GM10266 (cell line): ENCODE results near the gene METTL8.

ENCODE experiments used
- DNase-seq: peaks from one replicate; pipeline ENCODE4 v3.0.0; 2012; ENCODE audit errors: extremely low spot score
- TF ChIP-seq, protein P1 (sequence below): IDR thresholded peaks from 2 replicates; pipeline ENCODE4 v1.5.1; 2012; ENCODE audit warnings: mild to moderate bottlenecking, low read depth; ENCODE audit not compliant: control insufficient read depth, insufficient read depth; ENCODE audit errors: missing control alignments

Gene METTL8

DNA sequence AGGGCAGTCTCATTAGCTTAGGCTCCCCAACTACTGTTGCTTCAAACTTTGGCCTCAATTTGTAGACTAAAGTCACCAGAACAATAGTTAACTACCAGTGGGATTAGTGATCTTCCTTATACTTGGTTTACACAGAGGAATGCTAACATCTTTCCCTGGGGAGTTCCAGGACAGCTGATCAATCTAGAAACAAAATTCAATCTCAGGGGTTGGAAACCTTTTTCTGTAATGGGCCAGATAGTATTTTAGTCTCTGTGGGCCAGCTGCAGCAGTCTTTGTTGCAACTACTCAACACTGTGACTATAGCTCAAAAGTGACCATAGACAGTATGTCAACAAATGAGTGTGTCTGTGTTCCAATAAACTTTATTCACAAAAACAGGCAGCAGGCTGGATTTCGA, 85.7 kb downstream of the METTL8 start:
- DNase-seq: no peak
- TF ChIP-seq, protein P1, sequence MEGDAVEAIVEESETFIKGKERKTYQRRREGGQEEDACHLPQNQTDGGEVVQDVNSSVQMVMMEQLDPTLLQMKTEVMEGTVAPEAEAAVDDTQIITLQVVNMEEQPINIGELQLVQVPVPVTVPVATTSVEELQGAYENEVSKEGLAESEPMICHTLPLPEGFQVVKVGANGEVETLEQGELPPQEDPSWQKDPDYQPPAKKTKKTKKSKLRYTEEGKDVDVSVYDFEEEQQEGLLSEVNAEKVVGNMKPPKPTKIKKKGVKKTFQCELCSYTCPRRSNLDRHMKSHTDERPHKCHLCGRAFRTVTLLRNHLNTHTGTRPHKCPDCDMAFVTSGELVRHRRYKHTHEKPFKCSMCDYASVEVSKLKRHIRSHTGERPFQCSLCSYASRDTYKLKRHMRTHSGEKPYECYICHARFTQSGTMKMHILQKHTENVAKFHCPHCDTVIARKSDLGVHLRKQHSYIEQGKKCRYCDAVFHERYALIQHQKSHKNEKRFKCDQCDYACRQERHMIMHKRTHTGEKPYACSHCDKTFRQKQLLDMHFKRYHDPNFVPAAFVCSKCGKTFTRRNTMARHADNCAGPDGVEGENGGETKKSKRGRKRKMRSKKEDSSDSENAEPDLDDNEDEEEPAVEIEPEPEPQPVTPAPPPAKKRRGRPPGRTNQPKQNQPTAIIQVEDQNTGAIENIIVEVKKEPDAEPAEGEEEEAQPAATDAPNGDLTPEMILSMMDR: no peak

DNA sequence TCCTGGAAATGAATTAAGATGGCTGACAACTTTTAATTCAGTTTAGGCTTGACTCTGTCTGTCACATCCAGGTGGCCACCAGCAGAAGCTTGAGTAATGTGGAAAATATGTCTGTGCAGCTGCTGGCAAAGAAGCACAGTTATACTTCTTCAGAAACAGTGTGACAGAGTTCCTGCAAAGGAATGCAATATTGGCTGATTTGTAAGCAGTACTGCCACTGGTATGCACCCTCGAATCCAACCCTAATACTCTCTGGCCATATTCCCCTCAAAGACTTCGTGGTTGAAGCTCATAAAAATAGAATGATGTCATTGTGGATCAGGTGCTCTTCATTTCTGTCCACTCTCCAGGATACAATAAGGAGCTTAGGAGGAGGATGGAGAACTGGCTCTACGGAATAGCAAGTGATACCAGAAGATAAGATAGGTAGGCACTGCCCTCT, 86.2 kb downstream of the METTL8 start:
- DNase-seq: no peak
- TF ChIP-seq, protein P1: no peak

DNA sequence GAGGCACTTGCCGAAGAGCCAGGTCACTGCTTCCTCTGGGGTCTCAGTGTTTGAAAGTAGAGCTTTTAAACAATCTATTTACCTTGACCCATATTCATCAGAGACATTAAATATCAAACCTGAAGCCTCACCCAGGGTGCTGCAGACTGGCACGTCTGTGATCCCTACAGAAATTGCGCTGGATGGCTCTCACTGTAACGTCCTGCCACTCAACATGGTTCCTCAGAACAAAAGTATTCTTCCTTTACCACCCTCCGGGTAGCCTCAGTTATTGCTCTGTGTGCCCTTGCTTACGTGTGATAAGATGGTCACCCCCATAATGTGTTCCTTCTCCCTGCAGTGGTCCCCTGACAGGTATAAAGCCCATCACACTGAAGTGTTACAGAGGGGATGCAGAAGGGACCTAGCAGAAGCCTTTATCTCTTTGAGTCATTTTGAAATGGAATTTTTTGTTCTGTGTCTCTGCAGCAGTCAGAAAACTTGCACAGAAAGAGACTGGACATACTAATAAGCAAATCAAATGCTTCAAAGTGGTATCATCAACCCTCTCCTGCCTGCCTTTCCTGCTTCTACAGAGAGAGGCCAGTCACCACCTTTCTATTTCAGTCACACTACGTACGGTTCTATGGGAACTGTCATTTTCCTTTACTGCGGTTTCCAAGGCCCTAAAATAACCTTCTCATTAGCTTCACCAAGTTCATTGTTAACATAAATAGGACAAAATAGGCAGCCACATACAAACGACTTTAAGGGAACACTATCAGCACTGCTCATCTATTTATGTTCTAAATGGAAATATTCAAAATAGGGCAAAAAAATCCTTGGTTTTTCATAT, 86.8 kb downstream of the METTL8 start:
- DNase-seq: peak; percentile 39
- TF ChIP-seq, protein P1: peak; percentile 41

DNA sequence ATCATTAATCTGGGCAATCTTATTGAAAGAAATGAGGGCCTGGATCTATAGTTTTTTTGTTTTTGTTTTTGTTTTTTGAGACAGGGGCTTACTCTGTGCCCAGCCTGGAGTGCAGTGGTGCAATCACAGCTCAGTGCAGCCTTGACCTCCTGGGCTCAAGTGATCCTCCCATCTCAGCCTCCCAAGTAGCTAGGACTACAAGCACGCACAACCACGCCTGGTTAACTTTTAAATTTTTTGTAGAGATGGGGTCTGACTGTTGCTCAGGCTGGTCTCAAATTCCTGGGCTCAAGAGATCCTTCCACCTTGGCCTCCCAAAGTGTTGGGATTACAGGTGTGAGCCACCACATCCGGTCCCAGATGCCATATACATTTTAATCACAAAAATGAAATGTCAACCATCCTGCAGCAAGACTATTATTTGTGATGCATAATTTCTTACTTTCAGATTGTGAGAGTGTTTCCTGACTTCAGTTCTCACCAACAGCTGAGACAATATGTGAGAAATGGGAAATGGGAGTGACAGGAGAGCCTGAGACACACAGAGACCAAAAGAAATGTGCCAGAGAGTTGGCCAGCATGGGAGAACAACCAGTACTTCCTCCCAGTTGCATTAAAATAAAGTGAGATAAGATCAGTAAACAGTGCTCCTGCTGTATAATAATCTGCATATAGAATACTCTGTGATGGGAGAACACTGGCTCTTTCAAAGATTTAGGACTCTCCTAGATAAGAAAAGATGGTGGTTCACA, 87.6 kb downstream of the METTL8 start:
- TF ChIP-seq, protein P1: no peak
- DNase-seq: no peak

DNA sequence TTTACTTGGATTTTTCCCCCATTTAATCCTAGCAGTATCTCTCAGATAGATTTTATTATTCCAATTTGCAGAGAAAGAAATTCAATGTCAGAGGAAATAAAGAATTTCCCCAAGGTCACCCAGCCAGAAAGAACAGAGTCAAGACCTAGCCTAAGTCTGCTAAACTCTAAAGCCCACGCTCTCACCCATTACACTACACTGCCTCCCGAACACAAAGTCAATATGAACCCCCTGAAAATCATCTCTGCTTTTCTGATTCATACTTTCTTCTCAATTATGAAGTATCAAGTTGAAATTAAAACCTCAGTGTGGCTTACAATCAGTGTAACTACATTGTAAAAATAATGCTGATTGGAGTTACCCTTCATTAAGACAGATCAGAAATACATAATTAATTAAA, 89.6 kb downstream of the METTL8 start:
- DNase-seq: no peak
- TF ChIP-seq, protein P1: no peak

DNA sequence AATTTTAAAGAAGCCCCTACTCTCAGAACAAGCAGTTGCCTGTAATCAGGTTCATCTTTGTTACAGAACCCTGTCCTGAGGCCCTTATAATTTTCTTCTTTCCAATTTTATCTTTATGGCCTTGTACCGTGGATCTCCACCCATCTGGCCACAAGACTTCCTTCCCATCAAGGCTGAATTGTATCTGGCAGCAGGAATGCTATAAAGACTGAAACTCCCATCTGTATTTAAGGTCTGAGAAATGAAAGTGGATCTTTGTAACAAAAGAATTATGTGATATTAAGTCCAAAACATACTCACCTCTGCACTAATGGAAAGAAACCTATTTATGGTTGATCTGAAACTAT, 91.8 kb downstream of the METTL8 start:
- no peak for DNase-seq
- TF ChIP-seq, protein P1: no peak

DNA sequence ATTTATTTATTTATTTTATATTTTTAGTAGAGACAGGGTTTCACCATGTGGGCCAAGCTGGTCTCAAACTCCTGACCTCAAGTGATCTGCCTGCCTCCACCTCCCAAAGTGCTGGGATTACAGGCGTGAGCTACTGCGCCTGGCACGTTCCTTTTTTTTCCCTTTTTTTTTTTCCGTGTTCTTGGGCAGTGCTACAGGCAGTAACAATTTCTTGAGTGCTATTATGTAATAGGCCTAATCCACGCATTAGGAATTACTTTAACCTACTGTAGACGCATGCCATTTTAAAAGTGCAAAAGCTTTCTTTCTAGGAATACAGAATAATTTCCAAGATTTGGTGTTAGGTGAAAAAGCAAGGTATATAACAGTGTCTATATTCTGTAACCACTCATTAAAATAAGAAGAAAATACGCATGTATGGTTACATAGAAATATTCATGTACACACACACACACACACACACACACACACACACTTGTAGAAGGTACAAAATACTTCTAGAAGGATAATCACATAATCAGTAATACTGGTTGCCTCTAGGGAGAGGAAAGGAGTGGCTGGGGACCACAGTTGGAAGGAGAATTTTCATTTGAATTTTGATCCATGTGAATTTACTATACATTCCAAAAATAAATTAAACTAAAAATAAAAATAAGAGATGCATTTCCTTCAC, 92.3 kb downstream of the METTL8 start:
- DNase-seq: no peak
- TF ChIP-seq, protein P1: no peak
